Fibroblast of pulmonary artery (primary cell): ENCODE results near the gene PCMTD2.
A peak's percentile ranks its signal among the peaks of the same experiment; 100 is the strongest.
"Not testable (repeated sequence)": the region's sequence is repeated elsewhere in the genome, so short reads cannot be mapped to it uniquely, and the experiment has no call there.

Experiments used
- DNase-seq: peaks from one replicate; pipeline ENCODE4 v3.0.0-alpha.2; 2010; ENCODE audit warnings: low read depth
- H3K4me3 ChIP-seq: replicated peaks from 2 replicates; pipeline ENCODE4 v1.5.1; 2011; ENCODE audit warnings: low read depth, mild to moderate bottlenecking, control low read depth, low read length, moderate library complexity
- TF ChIP-seq, protein P1 (sequence below): IDR thresholded peaks from 2 replicates; pipeline ENCODE4 v1.5.1; 2011; ENCODE audit warnings: mild to moderate bottlenecking, control low read depth, low read length, inconsistent platforms; ENCODE audit errors: missing control alignments

Gene PCMTD2

DNA sequence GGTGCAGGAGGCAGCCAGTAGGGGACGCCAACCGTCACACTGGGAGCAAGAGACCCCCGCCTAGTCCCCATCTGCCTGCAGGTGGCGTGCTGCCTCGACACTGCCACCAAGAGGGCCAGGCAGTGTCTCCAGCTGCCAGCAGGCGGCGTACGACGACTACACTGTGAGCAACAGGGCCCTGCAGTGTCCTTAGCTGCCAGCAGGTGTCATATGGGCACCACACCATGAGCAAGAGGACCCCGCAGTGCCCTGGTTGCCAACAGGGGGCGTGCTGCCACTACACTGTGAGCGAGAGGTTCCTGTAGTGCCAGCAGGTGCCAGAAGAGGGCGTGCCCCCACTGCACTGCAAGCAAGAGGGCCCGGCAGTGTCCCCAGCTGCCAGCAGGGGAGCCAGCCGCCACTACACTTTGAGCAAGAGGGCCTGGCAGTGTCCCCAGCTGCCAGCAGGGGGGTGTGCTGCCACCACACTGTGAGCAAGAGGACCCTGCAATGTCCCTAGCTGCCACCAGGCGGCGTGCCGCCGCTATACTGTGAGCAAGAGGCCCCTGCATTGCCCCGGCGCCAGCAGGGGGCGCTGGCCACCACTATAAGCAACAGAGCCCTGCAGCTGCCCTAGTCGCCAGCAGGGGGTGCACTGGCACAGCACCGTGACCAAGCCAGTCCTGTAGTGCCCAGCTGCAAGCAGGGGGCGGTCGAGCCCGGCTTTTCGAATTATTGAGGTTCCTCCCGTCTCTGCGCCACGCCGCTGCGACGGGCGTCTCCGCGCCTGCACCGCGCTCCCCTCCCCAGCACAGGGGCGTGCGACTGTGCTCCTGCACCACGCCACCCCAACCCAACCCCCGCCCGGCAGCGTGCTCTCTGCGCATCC is 30.3 kb downstream of the PCMTD2 start:
- DNase-seq = peak; percentile 55

DNA sequence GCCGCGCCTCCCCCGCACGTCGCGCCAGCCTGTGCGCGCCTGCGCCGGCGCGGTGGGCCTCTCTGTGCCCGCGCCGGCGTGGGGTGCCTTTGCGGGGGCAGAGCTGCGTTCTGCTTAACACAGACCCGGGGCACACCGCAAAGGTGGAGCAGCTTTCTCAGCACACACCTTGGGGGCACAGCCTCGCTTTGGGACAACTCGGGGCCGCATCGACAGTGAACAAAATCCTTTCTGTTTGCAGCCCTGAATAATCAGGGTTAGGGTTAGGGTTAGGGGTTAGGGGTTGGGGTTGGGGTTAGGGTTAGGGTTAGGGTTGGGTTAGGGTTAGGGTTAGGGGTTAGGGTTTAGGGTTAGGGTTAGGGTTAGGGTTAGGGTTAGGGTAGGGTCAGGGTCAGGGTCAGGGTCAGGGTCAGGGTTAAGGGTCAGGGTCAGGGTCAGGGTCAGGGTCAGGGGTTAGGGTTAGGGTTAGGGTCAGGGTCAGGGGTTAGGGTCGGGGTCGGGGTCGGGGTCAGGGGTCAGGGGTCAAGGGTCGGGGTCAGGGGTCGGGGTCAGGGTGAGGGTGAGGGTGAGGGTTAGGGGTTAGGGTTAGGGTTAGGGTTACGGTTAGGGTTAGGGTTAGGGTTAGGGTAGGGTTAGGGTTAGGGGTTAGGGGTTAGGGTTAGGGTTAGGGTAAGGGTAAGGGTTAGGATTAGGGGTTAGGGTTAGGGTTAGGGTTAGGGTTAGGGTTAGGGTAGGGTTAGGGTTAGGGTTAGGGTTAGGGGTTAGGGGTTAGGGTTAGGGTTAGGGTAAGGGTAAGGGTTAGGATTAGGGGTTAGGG is 31.1 kb downstream of the PCMTD2 start:
- not testable (repeated sequence) for H3K4me3 ChIP-seq, DNase-seq

More for the DNA sequence above, 30.3 kb downstream of the PCMTD2 start:
- TF ChIP-seq, protein P1, sequence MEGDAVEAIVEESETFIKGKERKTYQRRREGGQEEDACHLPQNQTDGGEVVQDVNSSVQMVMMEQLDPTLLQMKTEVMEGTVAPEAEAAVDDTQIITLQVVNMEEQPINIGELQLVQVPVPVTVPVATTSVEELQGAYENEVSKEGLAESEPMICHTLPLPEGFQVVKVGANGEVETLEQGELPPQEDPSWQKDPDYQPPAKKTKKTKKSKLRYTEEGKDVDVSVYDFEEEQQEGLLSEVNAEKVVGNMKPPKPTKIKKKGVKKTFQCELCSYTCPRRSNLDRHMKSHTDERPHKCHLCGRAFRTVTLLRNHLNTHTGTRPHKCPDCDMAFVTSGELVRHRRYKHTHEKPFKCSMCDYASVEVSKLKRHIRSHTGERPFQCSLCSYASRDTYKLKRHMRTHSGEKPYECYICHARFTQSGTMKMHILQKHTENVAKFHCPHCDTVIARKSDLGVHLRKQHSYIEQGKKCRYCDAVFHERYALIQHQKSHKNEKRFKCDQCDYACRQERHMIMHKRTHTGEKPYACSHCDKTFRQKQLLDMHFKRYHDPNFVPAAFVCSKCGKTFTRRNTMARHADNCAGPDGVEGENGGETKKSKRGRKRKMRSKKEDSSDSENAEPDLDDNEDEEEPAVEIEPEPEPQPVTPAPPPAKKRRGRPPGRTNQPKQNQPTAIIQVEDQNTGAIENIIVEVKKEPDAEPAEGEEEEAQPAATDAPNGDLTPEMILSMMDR = peak; percentile 55
- H3K4me3 ChIP-seq = not testable (repeated sequence)

DNA sequence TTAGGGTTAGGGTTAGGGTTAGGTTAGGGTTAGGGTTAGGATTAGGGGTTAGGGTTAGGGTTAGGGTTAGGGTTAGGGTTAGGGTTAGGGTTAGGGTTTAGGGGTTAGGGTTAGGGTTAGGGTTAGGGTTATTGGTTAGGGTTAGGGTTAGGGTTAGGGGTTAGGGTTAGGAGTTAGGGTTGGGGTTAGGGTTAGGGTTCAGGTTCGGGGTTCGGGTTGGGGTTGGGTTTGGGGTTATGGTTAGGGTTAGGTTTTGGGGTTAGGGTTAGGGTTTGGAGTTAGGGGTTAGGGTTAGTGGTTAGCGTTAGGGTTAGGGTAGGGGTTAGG is 31.7 kb downstream of the PCMTD2 start:
- not testable (repeated sequence) for DNase-seq

DNA sequence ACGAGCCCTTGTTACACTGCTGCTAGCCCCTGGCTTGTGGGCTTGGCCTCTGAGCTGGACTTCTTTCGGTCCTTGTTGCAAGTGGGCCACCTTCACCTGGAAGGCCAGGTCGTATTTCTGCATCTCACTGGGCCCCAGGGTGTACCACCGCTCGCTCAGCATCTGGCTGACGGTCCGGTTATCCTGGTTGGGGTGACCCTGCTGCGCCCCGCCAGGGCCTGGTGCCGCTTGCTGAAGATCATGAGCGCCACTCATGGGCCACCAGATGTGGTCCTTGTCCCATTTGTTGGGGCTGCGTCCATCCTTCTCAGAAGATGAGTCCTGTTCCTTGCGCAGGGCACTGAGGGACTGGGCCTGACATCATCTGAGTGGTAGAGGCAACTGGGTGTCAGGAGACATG is 36.6 kb downstream of the PCMTD2 start:
- H3K4me3 ChIP-seq, DNase-seq: not testable (repeated sequence)

More for the DNA sequence above, 31.7 kb downstream of the PCMTD2 start:
- not testable (repeated sequence) for H3K4me3 ChIP-seq

DNA sequence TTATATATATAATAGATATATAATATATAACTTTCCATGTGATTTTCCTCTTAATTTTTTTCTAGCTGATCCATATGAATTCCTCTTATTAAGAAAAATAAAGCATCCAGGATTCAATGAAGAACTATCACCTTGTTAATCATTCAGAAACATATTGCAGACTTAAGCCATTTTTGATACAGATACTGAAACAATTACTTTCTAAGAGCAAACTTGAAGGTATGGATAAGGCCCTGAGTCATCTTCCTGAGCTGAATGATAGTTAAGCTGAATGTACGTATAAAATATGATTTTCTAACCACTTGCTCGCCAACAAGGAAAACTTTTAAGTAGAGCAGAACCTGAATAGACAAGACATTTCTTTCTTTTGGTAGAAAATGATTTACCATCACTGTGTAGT is 47.5 kb downstream of the PCMTD2 start:
- not testable (repeated sequence) for DNase-seq, H3K4me3 ChIP-seq

DNA sequence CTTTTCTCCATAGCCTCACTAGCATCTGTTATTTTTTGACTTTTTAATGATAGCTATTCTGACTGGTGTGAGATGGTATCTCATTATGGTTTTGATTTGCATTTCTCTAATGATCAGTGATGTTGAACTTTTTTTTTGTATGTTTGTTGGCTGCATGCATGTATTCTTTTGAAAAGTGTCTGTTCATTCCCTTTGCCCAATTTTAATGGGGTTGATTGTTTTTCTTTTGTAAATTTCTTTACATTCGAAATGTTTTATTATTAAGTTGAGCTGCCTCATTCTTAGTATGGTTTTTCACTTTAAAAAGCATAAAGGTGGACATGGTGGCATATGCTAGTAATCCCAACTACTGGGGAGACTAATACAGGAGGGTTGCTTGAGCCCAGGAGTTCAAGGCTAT is 58.2 kb downstream of the PCMTD2 start:
- H3K4me3 ChIP-seq, DNase-seq: not testable (repeated sequence)

DNA sequence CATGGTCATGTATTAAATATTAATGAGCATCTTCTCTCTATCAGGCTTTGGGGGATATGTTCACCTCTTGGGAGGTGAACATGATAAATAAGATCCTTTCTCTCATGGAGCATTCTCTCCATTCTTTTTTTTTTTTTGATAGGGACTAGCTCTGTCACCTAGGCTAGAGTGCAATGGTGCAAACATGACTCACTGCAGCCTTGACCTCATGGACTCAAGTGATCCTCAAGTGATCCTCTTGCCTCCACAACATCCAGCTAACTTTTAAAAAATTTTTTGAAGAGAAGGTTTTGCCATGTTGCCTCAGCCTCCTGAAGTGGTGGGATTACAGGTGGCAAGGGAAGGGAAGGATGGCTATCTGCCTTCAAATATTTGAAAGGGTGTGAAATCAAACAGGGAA is 59.8 kb downstream of the PCMTD2 start:
- not testable (repeated sequence) for DNase-seq, H3K4me3 ChIP-seq

DNA sequence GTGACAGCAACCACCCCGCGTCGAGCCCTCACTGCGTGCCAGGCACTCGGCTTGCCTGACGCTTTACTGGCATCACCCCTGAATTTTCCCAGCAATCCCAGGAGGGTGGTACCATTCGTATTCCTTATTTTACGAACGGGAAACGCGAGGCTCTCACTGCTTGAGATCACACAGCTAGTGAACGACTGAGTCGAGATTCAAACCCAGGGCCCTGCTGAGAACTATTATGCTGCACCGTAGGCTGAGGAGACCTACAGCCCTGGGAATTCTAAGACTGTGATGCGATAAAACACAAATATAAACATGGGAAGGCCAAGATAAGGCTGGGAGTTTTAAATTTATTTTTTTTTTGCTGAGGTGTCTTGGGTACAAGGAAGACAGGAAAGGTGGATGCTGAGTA is 60.3 kb downstream of the PCMTD2 start:
- not testable (repeated sequence) for H3K4me3 ChIP-seq, DNase-seq

DNA sequence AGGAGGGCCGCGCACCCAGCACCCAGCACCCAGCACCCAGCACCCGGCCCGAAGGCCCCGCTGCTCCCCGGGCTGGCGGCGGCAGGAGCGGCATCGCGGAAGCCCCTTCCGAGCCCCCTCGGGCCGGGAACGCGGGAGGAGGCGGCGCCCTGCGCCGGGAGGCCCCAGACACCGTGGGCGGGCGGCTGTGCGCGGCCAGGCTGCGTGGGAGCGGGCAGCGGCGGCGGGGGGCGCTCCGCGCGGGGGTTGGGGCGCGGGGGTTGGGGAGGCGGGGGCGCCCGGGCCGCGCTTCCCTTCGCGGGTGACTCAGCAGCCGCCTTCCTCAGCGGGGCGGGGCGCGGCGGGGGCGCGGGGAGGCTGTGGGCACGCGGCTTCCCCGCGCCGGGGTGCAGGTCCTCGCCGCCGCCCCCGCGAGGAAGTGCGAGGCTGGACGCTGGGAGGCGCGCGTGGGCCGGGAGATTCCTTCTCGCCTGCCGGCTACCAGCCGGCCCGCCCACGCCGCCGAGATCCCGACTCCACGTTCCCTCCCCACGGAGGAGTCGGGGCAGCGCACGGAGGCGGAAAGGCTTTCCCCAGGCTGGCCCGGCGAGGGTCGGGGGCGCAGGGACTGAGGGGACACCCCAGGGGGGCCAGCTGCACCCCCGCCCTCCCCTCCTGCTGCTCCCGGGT is 61.0 kb downstream of the PCMTD2 start:
- peak; percentile 26 for DNase-seq

DNA sequence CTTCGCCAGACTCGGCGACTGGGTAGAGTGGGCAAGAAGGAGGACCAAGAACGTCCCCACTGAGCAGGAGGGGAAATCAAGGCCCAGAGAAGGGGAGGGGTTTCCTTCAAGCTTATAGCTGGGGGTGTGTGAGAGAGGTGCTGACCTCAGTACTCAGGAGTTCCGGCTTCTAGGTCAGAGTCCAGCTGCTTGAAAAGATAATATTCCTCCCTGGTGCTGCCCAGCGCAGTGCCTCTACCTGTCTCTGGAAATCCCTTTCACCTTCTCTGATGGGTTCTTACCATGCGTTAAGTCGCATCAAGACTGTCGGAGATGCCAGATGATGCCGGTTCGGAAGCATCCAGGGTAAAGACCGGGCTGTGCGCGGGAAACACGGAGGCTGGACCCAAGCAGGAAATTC is 61.8 kb downstream of the PCMTD2 start:
- DNase-seq, H3K4me3 ChIP-seq: not testable (repeated sequence)

More for the DNA sequence above, 61.0 kb downstream of the PCMTD2 start:
- not testable (repeated sequence) for H3K4me3 ChIP-seq

DNA sequence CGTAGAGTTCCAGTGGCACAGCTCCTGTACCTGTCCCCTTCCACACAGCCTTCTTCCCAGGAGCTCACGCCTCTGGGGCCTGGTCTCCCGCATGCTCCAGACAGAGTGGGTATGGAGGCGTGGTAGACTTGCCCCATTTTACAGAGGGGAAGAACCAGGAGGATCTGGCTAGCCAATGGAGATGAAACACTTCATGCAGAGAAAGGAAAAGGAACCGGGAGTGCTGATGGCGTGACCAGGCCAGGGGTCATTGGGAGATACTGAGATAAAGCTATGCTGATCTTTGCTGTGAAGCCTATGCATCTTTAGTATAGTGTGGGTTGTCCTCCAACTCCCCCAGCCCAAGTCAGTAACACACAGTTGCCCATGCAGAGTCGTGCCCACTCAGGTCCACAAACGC is 62.5 kb downstream of the PCMTD2 start:
- not testable (repeated sequence) for DNase-seq, H3K4me3 ChIP-seq

DNA sequence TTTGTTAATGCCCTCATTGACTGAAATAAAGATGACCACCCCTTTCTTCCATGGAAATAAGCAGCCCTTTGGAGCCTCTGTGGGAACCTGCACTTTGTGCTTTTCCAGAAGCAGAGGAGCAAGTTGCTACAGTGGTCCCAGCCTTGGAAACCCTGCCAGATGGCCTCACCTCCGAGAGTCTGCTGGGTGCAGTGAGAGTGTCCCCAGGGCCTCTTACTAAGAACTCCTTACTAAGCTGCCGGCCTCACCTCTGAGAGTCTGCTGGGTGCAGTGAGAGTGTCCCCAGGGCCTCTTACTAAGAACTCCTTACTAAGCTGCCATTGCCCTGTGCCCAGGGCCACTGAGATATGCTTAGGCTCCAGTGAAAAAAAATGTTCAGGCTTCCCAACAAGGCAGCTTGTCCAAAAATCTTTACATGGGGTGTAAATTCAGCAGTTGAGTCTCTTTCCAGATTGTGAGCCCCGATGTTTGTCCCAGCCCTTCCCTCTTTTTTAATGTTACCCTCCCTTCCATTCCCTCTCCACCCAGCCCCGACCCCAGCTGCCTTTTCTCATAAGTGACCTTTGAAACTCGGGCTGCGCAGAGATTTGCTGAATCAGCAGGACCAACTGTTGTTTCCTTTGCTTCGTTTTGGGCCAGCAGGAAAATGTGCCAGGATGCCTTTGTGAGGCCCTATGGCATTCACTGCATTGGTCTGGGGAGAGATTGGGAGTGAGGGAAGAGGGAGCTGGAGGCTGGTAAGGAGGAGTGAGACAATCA is 66.7 kb downstream of the PCMTD2 start:
- H3K4me3 ChIP-seq, DNase-seq: not testable (repeated sequence)
